OCI-LY7 (cell line): Measurements from ENCODE around the gene YY1.

Experiments
- EZH2phosphoT487 ChIP-seq: fragments of 200-600 bp; sonication (generic); IDR thresholded peaks from 2 replicates; pipeline ENCODE4 v1.6.1; 2018; ENCODE audit warnings: low read depth, borderline replicate concordance, mild to moderate bottlenecking, mixed run types, antibody characterized with exemption, low read length, moderate library complexity, mixed read lengths
- TF ChIP-seq, protein P1 (sequence below): fragments of 200-600 bp; sonication (generic); conservative IDR thresholded peaks from 2 replicates; pipeline ENCODE4 v1.5.1; 2014; ENCODE audit warnings: mild to moderate bottlenecking, antibody characterized with exemption, low read length, moderate library complexity, mixed read lengths

DNA sequence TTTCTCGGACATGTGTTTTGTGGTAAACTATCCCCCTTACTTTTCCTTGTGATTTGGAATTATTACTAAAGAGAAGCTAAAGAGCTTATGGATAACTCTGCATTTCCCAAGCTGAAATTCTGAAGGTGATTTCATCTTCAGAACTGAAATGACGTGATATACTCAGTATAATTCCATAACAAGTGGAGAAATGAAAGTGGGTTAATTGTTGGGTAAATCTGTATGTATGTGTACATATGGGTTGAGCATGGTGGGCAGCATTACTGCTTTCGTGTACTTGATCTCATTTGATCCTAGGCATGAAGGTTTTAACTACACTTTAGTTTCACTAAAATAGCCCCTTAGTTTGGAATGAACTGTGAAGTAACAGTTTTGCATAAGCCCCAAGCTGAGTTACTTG, 4.1 kb downstream of the YY1 start:
- no peak for TF ChIP-seq EZH2phosphoT487
- TF ChIP-seq, protein P1, sequence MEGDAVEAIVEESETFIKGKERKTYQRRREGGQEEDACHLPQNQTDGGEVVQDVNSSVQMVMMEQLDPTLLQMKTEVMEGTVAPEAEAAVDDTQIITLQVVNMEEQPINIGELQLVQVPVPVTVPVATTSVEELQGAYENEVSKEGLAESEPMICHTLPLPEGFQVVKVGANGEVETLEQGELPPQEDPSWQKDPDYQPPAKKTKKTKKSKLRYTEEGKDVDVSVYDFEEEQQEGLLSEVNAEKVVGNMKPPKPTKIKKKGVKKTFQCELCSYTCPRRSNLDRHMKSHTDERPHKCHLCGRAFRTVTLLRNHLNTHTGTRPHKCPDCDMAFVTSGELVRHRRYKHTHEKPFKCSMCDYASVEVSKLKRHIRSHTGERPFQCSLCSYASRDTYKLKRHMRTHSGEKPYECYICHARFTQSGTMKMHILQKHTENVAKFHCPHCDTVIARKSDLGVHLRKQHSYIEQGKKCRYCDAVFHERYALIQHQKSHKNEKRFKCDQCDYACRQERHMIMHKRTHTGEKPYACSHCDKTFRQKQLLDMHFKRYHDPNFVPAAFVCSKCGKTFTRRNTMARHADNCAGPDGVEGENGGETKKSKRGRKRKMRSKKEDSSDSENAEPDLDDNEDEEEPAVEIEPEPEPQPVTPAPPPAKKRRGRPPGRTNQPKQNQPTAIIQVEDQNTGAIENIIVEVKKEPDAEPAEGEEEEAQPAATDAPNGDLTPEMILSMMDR = no peak
